HG03520 (cell line): ENCODE measurements around the gene KDM4D.
"Not testable (repeated sequence)": the region's sequence is repeated elsewhere in the genome, so short reads cannot be mapped to it uniquely, and the experiment has no call there.

Experiments used
- ATAC-seq: cut with Tn5 transposase; IDR thresholded peaks from one replicate; pipeline ENCODE4 v1.9.1; 2021; ENCODE audit warnings: mild to moderate bottlenecking, moderate library complexity; ENCODE audit not compliant: unreplicated experiment

The KDM4D gene

DNA sequence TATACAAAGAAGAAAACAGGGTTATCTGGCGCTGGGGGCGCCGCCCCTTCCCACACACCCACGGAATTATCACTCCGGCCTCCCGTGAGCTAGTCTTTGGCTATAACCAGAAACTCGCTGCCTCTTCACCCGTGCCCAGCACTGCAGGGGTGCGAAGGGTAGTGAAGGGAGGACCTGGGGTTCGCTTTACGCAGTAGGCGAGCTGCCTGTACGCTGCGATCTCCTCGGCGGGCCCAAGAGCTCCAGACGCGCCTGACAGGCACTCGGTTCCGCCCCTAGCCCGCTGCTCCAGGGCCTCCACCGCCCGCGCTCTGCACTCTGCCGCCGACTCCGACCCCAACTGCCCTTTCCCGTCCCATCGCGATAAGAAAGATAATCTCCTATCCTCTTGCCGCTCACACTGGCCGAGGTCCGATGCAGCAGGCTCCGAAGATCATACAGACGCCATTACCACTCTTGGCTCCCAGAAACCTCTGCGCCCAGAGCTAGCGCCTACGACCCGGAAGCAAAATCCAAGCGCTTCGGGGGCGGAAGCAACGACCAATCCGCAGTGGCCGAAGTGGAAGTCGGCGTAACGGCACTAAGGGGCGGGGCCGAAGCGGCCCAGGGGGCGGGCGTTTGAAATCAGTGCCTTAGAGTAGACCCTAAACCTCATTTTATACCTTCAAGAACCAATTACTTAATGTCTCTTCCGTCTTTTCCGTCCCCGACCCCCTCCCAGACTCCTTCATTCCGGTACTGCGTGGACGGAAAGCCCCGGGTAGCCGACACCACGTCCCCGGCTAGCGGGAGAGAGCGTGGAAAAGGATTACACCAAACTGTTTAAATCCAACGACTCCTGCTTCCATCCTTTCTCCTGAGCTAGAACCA lies at the start of gene KDM4D, which contains the start of gene CWC15:
KDM4D (plus strand) TSS at position 611 of the 870 bp plus-strand sequence. CDS start 23,664 bp downstream, outside the sequence.
CWC15 (minus strand) TSS at position 458 of the 870 bp plus-strand sequence. CDS start 1,371 bp downstream, outside the sequence.
- peak; percentile 100 for ATAC-seq

DNA sequence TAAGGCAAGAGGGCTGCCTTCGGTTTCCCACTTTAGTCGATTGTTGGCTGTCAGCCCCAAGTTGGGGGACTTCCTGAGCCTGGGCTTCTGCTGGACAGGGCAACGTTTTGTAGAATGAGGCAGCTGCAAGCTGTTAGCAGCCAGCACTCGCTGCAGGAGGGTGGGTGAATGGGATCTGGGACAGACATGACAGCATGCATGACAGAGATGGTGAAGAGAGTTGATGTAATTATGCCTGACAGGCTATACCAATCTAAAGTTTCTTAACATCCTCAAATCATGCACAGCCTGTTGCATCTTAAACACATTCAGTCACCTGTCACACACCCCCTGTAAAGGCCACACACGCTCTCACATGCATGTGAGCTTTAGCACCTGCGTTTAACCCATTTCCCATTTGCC lies 49.3 kb upstream of the KDM4D start:
- no peak for ATAC-seq

DNA sequence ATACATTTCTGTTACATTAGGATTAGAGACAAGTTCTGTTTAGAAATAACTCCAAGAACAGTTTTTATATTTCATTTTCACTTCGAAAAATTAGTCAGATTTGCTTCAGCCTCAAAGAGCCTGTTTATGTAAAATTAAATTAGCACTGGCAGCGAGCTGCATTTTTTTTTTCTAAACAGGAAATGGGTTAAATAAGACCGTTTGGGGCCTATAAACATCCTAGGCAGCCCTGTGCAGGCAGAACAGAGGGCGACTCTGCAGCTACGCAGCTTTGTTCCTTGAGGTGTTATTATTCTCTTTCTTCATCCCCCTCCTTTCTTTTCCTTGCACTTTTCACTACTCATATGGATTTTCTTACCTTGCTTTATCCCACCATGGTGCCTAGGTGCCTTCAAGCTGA lies 48.9 kb upstream of the KDM4D start:
- ATAC-seq = no peak

DNA sequence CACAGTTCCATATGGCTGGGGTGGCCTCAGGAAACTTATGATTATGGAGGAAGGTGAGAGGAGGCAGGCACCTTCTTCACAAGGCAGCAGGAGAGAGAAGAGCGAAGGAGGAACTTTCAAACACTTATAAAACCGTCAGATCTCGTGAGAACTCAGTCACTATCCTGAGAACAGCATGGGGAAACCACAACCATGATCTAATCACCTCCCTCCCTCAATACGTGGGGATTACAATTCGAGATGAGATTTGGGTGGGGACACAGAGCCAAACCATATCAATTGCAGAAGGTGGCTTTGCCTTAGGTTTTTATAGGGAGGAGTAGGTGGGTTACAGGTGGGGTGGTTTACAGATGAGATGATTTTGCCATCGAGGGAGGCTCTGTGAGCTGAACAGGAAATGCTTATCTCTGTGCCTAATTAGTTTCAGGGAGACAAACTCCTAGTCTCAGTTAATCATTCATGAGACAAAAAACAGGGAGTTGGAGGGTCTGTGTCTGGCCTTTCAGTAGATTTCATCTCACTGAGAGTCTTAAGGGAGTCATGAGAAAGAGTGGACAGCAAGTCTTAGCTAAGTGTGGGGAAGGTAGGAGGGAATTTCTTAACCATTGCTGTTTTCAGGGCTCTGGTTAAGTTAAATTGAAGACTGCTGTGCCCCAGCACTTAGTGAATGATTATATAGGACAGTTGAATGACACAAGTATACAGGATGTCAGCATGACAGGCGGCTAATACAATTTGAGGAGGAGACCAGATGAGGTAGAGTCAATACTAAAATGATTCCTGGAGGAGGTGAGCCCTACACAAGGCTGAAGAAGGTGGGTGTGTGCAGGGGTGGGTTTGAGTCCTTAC lies 47.9 kb upstream of the KDM4D start:
- peak; percentile 48 for ATAC-seq

DNA sequence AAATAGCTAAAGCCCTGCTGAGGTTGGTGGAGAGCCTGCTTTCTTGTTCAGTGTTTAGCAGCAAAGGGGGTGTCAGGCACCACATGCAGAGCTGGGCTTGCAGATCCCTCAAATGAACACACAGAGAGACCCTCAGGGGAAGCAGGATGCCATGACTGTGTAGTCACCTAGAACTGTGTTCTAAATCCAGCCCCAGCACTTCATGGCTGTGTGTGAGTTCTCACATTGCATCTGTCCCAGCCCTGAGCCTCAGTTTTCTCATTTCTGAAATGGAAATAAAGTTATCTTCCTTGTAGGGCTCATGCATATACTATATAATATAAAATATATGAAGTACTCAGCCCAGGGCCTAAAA lies 47.3 kb upstream of the KDM4D start:
- peak; percentile 7 for ATAC-seq

DNA sequence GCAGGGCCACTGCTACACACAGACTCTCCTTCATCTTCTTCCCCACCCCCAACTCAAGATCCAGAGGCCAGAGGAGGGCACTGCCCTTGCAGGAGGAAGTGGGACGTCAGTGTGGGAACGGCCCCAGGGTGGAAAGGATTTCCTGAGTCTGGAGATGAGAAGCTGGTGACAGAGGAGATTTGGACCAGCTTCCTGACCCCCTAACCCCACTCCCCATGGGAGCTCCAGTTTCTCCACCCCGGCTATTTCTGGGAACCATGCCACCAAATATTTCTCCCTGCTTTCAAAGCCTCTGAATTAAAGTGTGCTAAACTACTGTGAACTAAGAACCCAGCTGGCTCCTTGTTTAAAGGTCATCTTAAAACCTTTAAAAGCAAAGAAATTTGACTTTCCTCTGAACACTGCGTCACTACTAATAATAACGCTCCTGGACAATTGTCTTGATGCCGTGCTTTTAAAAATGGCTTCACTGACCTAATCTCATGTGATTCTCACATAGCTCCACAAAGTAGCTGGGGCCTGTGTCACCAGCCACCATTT lies 46.7 kb upstream of the KDM4D start:
- no peak for ATAC-seq

DNA sequence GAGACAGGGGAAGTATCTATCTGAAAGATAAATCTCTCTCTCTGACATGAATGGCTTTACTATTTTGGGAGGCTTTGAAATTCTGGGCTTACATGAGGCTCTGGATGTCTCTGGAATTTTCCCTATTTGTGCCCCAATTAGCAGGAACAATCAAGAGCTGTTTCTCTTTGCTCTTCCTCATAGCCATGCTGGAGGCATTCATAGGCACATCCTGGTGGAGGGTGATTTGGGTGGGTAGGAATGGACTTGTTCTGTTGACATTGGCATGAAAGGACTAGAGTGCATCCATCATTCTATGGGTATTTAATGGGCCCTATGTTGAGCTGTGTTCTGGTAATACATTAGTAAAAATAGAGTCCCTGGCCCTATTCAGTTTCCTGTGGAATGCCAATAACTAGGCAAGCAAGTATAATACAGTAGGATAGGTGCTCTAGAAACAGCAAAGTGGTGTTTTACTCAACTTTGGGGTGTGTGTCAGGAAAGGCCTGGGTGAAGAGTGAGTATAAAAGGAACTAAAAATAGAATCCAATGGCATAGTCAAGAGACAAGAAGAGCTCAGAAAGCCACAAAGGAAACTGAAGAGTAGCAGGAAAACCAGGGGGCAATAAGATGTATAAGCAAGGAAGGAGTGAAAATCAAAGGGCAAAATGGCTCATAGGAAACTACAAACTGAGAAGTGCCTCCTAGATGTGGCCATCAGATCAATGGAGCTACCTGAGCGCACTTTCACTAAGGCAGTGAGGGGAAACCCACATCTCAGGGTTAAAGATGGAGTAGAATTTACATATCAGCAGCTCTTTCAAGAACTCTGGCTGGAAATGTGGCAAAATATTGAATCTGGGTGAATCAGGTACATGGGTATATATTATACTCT lies 45.2 kb upstream of the KDM4D start:
- no peak for ATAC-seq

DNA sequence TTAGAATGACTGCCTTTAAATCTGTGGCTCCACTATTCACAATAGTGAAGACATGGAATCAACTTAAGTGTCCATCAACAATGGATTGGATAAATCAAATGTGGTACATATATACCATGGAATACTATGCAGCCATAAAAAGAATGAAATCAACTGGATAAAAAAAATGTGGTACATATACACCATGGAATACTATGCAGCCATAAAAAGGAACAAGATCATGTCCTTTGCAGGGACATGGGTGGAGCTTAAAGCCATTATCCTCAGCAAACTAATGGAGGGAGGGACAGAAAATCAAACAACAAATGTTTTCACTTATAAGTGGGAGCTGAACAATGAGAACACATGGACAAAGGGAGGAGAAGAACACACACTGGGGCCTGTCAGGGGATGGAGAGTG lies 41.4 kb upstream of the KDM4D start:
- ATAC-seq = not testable (repeated sequence)

DNA sequence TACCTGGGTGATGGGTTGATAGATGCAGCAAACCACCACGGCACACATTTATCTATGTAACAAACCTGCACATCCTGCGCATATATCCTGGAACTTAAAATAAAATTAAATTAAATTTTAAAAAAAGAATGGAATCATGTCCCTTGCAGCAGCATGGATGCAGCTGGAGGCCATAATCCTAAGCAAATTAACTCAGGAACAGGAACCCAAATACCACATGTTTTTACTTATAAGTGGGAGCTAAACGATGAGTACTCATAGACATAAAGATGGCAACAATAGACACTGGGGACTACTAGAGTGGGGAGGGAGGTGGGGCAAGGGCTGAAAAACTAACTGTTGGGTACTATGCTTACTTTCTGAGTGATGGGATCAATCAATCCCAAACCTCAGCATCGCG lies 41.0 kb upstream of the KDM4D start:
- no peak for ATAC-seq

DNA sequence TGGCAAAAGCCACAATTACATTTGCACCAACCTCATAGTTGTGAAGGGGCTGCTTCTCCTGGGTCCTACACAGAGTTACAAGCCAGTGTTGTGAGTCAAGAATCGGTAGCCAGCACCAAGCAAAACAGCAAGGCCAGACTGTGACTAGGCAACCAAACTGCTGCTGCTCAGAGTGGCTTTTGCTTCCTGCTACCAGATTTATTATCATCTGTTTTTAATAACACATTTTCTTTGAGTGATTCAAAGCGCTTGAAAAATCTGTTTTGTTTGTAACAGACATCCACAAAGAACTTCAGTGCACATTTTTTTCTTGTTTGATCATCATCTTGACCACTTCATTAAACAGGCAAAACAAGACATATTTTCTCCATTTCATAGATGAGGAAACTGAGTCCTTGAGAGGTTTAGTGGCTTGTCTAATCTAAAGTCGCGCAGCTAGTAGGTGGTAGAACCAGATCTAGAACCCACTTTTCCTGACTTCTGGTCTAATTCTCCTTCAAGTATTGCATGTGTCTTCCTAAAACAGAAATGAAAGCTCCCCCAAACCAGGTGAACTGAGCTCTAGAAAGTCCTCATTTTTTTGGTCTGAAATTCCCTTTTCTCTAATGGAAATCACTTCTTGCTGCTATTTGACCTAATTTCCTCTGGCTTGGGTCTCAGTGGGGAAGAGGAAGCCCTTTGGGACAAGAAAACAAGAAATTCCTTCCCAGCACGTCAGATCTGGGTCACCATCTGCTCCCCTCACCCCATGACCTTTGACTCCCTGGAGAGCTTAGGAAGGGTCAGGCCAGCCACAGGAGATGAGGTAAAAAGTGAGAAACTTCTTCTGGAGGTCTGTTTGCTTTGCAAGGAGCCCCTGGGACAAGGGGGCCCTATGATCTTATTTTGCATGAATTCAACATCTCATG lies 40.0 kb upstream of the KDM4D start:
- ATAC-seq = no peak

DNA sequence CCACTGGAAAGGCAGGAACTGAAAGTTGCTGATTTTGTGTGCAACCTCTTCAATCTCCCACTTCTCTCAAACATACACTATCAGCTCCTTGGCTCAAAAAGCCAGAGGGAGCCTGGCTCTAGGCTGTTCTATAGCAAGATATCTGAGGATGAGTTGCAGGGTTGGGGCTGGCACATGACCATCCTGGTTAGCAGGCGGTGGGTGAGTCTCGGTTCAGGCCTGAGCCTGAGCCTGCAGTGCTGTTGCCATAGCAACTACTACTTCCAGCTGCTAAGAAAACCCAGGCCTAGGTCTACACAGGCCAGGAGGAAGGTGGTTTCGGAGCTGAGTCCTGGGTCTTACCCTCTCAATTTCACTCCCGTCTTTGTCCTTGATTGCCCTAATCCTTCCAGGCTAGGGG lies 39.1 kb upstream of the KDM4D start:
- no peak for ATAC-seq

DNA sequence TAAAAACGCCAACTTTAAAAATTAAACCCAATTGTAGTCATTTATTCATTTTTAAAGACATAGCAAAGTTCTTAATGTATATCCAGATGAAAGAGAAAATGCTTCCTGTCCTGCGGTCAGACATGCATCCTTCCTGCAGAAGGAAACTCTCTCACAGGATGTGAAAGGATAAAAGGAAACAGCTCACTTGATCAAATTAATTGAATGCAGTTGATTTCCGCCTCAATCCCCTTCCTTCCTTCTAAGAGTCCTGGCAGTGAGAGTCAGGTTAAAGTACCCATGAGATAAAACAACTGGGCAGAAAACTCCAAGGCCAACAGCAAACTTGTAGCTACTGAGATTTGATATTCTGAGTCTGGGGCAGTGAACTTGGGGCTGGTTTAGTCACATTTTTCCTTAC lies 38.7 kb upstream of the KDM4D start:
- ATAC-seq = no peak

DNA sequence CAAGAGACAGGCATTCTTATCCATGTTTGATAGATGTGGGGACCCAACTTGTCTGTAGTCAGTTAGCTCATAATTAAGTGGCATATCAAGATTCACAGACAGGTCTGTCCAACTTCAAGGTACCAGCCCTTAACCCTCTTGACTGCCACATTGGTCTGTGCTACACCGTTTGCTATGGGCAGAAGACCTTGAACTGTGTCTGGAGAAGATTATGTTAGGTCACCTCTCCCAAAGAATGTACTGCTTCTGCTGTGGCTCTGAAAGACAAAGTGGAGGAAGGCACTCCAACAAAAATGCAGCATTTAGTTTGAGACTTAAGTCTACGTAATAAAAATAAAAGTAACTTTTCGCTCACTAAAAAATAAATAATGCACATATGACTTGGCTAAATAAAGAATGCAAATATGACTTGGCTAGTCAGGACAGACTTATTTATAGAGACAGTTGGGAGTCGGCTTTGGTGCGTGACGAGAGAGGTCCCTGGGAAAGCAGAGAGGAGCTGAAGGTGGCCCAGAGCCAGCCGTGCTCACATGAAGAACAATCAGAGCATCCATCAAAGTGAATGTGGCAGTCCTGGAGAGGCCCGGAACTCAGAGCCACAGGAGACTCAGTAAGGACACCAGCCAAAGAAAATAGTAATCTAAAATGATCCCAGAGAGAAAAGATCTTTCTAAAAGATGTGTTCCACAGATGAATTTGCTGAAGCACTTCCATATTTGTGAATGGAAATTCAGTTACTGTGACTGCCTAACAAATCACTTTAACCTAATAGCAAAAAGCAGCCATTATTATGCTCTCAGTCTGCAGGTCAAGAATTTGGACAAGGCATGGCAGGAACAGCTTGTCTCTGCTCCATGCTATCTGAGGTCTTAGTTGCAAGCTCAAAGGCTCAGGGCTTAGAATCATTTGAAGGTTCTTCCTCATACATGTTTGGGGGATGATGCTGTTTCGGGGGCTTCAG lies 35.1 kb upstream of the KDM4D start:
- ATAC-seq = no peak

DNA sequence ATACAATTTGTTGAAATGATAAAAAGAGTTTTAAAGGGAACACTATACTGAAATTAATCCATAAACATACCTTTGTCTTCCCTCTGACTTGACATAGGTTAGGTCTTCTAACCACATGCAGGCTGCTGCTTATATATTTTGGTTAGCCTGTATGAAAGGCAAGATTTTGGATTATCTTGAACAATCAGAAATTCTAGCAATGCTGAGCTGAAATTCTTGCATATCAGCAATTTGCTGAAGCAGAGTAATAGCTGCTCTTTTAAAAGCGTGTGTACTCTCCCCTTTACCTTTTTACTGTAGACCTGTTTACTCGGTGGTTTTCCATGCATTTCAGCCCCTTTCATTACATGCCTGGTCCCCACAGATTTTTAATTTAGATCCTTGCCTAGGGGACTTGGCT lies 34.2 kb upstream of the KDM4D start:
- no peak for ATAC-seq

DNA sequence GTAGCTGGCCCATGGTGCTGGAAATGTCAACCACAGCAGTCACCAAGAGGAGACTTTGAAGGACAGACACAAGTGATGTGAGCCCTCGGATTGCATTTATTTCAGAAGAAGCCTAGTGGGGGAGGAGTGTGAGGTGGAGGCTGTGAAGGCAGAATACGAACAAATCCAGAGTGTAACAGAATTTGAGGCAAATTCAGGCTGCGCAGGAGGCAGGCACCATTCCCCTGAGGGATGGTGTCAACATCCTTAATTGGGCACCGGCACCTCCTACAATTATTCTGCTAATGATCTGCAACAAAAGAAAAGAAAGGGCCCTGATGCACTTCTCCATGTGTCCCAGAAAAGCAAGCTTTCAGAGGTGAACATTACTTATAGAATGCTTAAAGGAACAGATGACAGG lies 32.4 kb upstream of the KDM4D start:
- no peak for ATAC-seq

DNA sequence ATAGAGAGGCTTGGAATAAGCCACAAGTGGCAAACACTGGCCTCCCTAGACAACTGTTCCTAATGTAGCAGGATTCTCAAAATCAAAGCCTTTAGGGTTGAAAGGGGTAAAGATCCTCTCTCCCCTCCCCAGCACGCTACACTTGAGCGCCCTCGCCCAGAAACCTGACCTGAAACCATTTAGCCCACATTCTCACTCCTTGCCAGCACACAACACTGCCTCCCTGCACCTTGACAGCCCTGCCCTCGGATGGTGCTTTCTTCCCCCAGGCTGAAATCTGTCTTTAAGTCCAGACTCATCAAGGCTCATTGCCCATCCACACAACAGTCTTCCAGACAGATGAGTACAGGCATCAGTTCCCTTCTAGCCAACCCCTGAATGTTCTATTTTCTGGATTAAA lies 26.7 kb upstream of the KDM4D start:
- no peak for ATAC-seq

DNA sequence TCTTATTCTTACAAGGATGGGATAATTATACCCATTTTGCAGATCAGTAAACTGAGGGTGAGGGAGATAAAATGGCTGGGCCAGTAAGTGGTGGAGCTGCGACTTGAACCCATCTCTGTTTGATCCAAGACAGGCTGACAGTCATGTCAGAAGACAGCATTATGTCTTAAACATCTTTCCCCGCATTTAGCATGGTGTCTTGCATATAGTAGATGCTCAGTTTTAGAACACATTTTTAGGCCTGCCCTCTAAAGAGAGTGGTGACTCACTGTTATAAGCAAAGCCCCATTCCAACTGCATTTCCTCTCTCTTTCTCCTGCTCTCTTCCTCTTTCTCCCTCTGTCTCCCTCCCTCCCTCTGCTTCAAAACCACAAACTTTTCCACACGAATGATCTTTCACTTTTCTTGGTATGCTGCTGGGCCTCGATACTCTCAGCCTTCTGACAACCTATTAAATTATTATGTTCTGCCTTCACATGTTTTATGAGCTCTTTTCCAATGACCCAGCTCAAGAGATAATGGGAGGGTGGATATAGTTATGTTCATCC lies 25.4 kb upstream of the KDM4D start:
- ATAC-seq = no peak

DNA sequence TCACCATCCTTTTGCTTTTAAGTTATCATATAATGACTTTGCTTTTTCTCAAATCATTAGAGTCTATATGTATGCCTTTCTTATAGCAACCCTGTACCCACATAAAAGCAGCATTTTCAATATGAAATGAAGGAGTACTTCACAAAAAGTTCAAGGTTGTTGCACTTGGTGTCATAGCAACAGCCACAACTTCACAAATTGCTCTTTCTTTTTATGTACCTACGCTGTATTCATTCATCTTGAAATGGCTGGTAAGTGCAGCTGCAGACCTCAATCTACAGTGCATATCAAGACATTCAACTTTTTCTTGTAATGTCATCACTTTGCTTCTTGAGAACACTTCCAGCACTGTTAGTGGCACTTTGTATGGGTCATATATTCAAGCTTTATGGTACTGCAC lies 18.8 kb upstream of the KDM4D start:
- ATAC-seq = no peak
